HG02610 (cell line): Measurements from ENCODE around the gene CYB5A.
"Not testable (repeated sequence)": the region's sequence is repeated elsewhere in the genome, so short reads cannot be mapped to it uniquely, and the experiment has no call there.

Experiments
- ATAC-seq: cut with Tn5 transposase; IDR thresholded peaks from one replicate; pipeline ENCODE4 v1.9.1; 2021; ENCODE audit warnings: mild to moderate bottlenecking, moderate library complexity; ENCODE audit not compliant: unreplicated experiment

The CYB5A gene

GRCh38 chr18:74291771-74292540, at the start of gene CYB5A:
TSS of gene CYB5A (minus strand) at chr18:74291963. CDS start at chr18:74291875, 88 bp downstream.
- peak; percentile 100 for ATAC-seq

- ATAC-seq, result no peak
Observed at GRCh38 chr18:74337912-74338309, 46.1 kb upstream of the CYB5A start.

GRCh38 chr18:74337155-74337911, 45.6 kb upstream of the CYB5A start:
- no peak for ATAC-seq

- ATAC-seq, result no peak
Observed at GRCh38 chr18:74336656-74337055, 44.9 kb upstream of the CYB5A start.

GRCh38 chr18:74334242-74334893, 42.6 kb upstream of the CYB5A start:
- no peak for ATAC-seq

GRCh38 chr18:74333091-74333490, 41.3 kb upstream of the CYB5A start:
- ATAC-seq, result no peak

- ATAC-seq, result no peak
Observed at GRCh38 chr18:74331404-74331803, 39.6 kb upstream of the CYB5A start.

- ATAC-seq, result no peak
Observed at GRCh38 chr18:74329688-74330205, 38.0 kb upstream of the CYB5A start.

- ATAC-seq, result no peak
Observed at GRCh38 chr18:74328206-74328605, 36.4 kb upstream of the CYB5A start.

- not testable (repeated sequence) for ATAC-seq
Observed at GRCh38 chr18:74326791-74327190, 35.0 kb upstream of the CYB5A start.

GRCh38 chr18:74326231-74326630, 34.5 kb upstream of the CYB5A start:
- ATAC-seq, result no peak

- no peak for ATAC-seq
Observed at GRCh38 chr18:74316257-74317170, 24.8 kb upstream of the CYB5A start.

GRCh38 chr18:74315464-74316256, 23.9 kb upstream of the CYB5A start, which contains the start of gene C18orf63:
TSS of gene C18orf63 (plus strand) at chr18:74315839. CDS start at chr18:74317866, 2,027 bp downstream.
- ATAC-seq, result no peak

GRCh38 chr18:74314759-74315463, 23.1 kb upstream of the CYB5A start:
- no peak for ATAC-seq

GRCh38 chr18:74311000-74311399, 19.2 kb upstream of the CYB5A start:
- no peak for ATAC-seq

GRCh38 chr18:74310411-74310810, 18.6 kb upstream of the CYB5A start:
- peak; percentile 87 for ATAC-seq

GRCh38 chr18:74303936-74304335, 12.2 kb upstream of the CYB5A start:
- no peak for ATAC-seq

- ATAC-seq, result no peak
Observed at GRCh38 chr18:74303306-74303705, 11.5 kb upstream of the CYB5A start.

GRCh38 chr18:74299746-74300145, 8.0 kb upstream of the CYB5A start:
- ATAC-seq, result no peak
